Kidney (tissue), 14 donors: Measurements from ENCODE around the gene POMGNT2. TPM values are rescaled to one million over a fixed set of nuclear protein-coding genes. Genes with fewer than 3 reads are reported as not detected.

Source experiments
- DNase-seq, 5 donors: peaks; one replicate each; pipeline ENCODE4 v3.0.0-alpha.2; 2013 to 2020
- FAIRE-seq: peaks from 2 replicates; lab custom pipeline; 2012; peaks lifted over from hg19 to GRCh38; lab: Jason Lieb, UNC
- H3K27ac ChIP-seq, 2 donors: one replicate each; pipeline ENCODE4 v1.7.0; 2013; ENCODE audit warnings: low read depth in 2 of 2, low read length in 2 of 2, inconsistent platforms in 1 of 2
- H3K27me3 ChIP-seq: one replicate; pipeline ENCODE4 v1.7.1; 2013; ENCODE audit warnings: low read length, inconsistent platforms; ENCODE audit not compliant: control insufficient read depth, insufficient read depth
- H3K36me3 ChIP-seq, 3 donors: one replicate each; pipeline versions ENCODE4 v1.7.0 to v1.7.1; 2013; ENCODE audit warnings: low read length in 3 of 3, control low read depth in 1 of 3, inconsistent platforms in 1 of 3; ENCODE audit not compliant: insufficient read depth in 3 of 3, control insufficient read depth in 2 of 3
- H3K4me1 ChIP-seq, 3 donors: one replicate each; pipeline versions ENCODE4 v1.7.0 to v1.7.1; 2013; ENCODE audit warnings: low read length in 3 of 3, inconsistent platforms in 1 of 3, low read depth in 1 of 3; ENCODE audit not compliant: control insufficient read depth in 2 of 3, insufficient read depth in 2 of 3
- H3K4me3 ChIP-seq, 3 donors: one replicate each; pipeline versions ENCODE4 v1.7.0 to v1.8.1; 2013; ENCODE audit warnings: low read length in 3 of 3, control low read depth in 1 of 3, inconsistent platforms in 1 of 3
- H3K9ac ChIP-seq, 3 donors: one replicate each; pipeline versions ENCODE4 v1.7.0 to v1.7.1; 2013; ENCODE audit warnings: low read length in 3 of 3, control low read depth in 1 of 3, inconsistent platforms in 1 of 3
- H3K9me3 ChIP-seq, 3 donors: one replicate each; pipeline versions ENCODE4 v1.7.0 to v1.7.1; 2013; ENCODE audit warnings: low read length in 3 of 3, control low read depth in 1 of 3, inconsistent platforms in 1 of 3; ENCODE audit not compliant: control insufficient read depth in 2 of 3, insufficient read depth in 1 of 3
- CTCF ChIP-seq: IDR thresholded peaks from 3 replicates; pipeline ENCODE4 v1.5.1; 2012; ENCODE audit warnings: mild to moderate bottlenecking, moderate library complexity, borderline replicate concordance; ENCODE audit not compliant: insufficient read depth; ENCODE audit errors: extremely low read depth
- intact Hi-C: fragments of 100-400 bp; cut with DNase I; formaldehyde crosslinking; loops from one replicate; pipeline ENCODE4 v1.11.1; 2022
- polyA plus RNA-seq: library from polyadenylated mRNA; stranded (reverse); fragments of 350-450 nt; fragmentation: Illumina TruSeq; extraction: RNeasy Lipid Tissue Mini Kit (QIAGEN cat#74804); gene quantifications from one replicate; pipeline ENCODE4 v1.2.3, GENCODE V29; 2014; ENCODE audit warnings: low read depth, low replicate concordance; ENCODE audit not compliant: insufficient read depth
- total RNA-seq: library from RNA; stranded (reverse); fragmentation: NEBNext Ultra II Directional; extraction: Animal tissue kit (Norgen Biotek cat#: 25700); gene quantifications from one replicate; pipeline ENCODE4 v1.2.1, GENCODE V29; 2021
- donor health status: control.
- donor health status: control.
- donor health status: control.
- donor health status: control.
- donor health status: control.
- donor health status: DM: yes; HTN: yes; CAD: no.
- donor health status: Normal renal cell carcinoma (clear cell type).

POMGNT2 gene
- total and polyA plus RNA-seq, 2 donors from 2014 or later = 15.4 to 16.0 TPM

DNA sequence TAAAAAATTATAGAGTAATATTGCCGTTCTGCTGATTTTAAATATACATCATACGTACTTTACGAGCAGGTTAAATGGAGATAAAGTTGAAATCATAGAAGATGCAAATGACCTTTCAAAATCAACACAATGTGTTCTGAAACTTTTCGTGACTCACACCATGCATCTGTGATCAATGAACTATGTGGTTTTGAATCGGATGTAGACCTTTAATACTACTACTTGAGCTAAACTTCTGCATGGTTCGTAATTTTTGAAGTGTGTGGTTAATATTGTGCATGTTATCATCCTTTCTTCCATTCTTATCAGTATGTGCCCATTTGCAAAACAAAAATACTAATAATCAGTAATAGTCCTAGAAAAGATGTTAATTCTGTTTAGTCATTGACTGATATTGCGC lies 67.9 kb downstream of the POMGNT2 start:
- intact Hi-C loops = no loop called here
- H3K36me3 ChIP-seq = no peaks in the 10 kb centered on the region
- H3K9me3 ChIP-seq = no peaks in the 10 kb centered on the region
- no peaks in the 10 kb centered on the region for H3K27me3 ChIP-seq
- DNase-seq (no peak), FAIRE-seq (no peak)
- no peak overlapping the region for H3K4me3 ChIP-seq
- H3K9ac ChIP-seq = no peak overlapping the region
- no peaks in the 10 kb centered on the region for H3K4me1 ChIP-seq
- no peak overlapping the region for H3K27ac ChIP-seq
- TF ChIP-seq CTCF = no peak

DNA sequence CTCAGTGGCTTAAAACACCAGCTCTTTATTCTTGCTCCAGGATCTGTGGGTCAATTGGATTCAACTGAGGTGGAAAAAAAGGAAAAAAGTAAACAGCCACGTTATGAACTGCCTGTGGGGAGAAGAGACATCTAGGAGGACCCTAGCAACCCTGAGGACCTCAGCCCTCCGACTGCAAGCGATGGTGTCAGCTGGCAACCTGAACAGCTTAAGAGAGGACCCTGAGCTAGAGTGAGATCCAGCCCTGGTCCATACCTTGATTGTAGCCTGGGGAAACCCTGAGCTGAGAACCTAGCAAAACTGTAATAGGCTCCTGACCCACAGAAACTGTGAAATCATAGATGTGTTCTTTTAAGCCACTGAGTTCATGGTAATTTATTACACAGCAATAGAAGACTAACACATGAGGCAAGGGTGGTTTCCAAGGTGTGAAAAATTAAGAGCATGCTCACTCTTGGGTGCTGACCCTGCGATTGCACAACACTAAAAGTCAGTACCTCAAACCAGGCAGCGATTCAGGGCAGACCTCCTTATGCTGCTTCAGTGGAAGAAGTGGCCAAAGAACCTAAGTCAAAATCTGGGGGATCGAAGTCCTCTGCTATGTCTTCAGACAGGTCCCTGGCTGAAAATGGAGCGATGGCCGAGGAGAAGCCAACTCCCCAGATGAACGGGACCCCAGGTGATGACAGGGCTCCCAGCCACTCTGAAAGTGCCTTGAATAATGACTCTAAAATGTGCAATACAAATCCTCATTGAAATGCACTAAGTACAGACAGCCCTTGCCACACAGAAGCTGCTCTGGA lies 69.1 kb downstream of the POMGNT2 start:
- TF ChIP-seq CTCF = no peak
- FAIRE-seq (no peak), DNase-seq (peak in 1 of 5 donors; percentile 5)
- intact Hi-C loops = no loop called here
- no peak overlapping the region for H3K27ac ChIP-seq
- no peak overlapping the region for H3K4me3 ChIP-seq
- no peaks in the 10 kb centered on the region for H3K36me3 ChIP-seq
- no peak overlapping the region for H3K9ac ChIP-seq
- no peaks in the 10 kb centered on the region for H3K4me1 ChIP-seq
- H3K27me3 ChIP-seq = no peaks in the 10 kb centered on the region
- H3K9me3 ChIP-seq = no peaks in the 10 kb centered on the region

GRCh38 chr3:43035801-43036365 lies 70.0 kb downstream of the POMGNT2 start:
- Histone ChIP-seq H3K27me3 (no peaks in the 10 kb centered on the region), H3K9ac (no peak overlapping the region), H3K4me1 (no peaks in the 10 kb centered on the region), H3K9me3 (no peaks in the 10 kb centered on the region), H3K36me3 (no peaks in the 10 kb centered on the region), H3K27ac (no peak overlapping the region), H3K4me3 (no peak overlapping the region)
- FAIRE-seq (no peak), DNase-seq (peak in 1 of 5 donors; percentile 3)
- intact Hi-C loops = no loop called here
- TF ChIP-seq CTCF = no peak
